Forelimb muscle (tissue), 1 donor: Measurements from ENCODE around the gene PRLHR. TPM values are rescaled to one million over a fixed set of nuclear protein-coding genes. Genes with fewer than 3 reads are reported as not detected.
"Not testable (repeated sequence)": the region's sequence is repeated elsewhere in the genome, so short reads cannot be mapped to it uniquely, and the experiment has no call there.

Experiments used
- DNase-seq: peaks from one replicate; pipeline ENCODE4 v3.0.0-alpha.2; 2013; ENCODE audit warnings: low read depth
- polyA plus RNA-seq: library from polyadenylated mRNA; unstranded; fragments of 120-200 nt; gene quantifications from one replicate; pipeline ENCODE4 v1.2.1, GENCODE V29; 2013; ENCODE audit not compliant: insufficient read length

PRLHR gene
- not detected for polyA plus RNA-seq

GRCh38 chr10:118595598-118596425, at the start of gene PRLHR:
TSS of gene PRLHR (minus strand) at chr10:118595648. CDS start at chr10:118595244, 404 bp downstream.
- DNase-seq: no peak

- DNase-seq: no peak
Measured at GRCh38 chr10:118642228-118642627, 46.8 kb upstream of the PRLHR start.

- DNase-seq: no peak
Measured at GRCh38 chr10:118638680-118639079, 43.2 kb upstream of the PRLHR start.

GRCh38 chr10:118635674-118636402, 40.4 kb upstream of the PRLHR start:
- DNase-seq: no peak

GRCh38 chr10:118633786-118634185, 38.3 kb upstream of the PRLHR start:
- DNase-seq: no peak

GRCh38 chr10:118629211-118629610, 33.8 kb upstream of the PRLHR start:
- no peak for DNase-seq

GRCh38 chr10:118628397-118628796, 32.9 kb upstream of the PRLHR start:
- no peak for DNase-seq

- no peak for DNase-seq
Measured at GRCh38 chr10:118626953-118627352, 31.5 kb upstream of the PRLHR start.

GRCh38 chr10:118625504-118625903, 30.1 kb upstream of the PRLHR start:
- DNase-seq: no peak

GRCh38 chr10:118624747-118625146, 29.3 kb upstream of the PRLHR start:
- no peak for DNase-seq

GRCh38 chr10:118621304-118621942, 26.0 kb upstream of the PRLHR start:
- DNase-seq: no peak

GRCh38 chr10:118613863-118614262, 18.4 kb upstream of the PRLHR start:
- DNase-seq: not testable (repeated sequence)

GRCh38 chr10:118610577-118610976, 15.1 kb upstream of the PRLHR start:
- DNase-seq: no peak

- no peak for DNase-seq
Measured at GRCh38 chr10:118607768-118608354, 12.4 kb upstream of the PRLHR start.

- no peak for DNase-seq
Measured at GRCh38 chr10:118605694-118606093, 10.2 kb upstream of the PRLHR start.

GRCh38 chr10:118596426-118597124, 1.1 kb upstream of the PRLHR start:
- no peak for DNase-seq

- no peak for DNase-seq
Measured at GRCh38 chr10:118595064-118595420, 406 bp downstream of the PRLHR start.

GRCh38 chr10:118594392-118595063, 920 bp downstream of the PRLHR start:
- DNase-seq: no peak

GRCh38 chr10:118592675-118593330, 2.6 kb downstream of the PRLHR start:
- DNase-seq: no peak

GRCh38 chr10:118590334-118590733, 5.1 kb downstream of the PRLHR start:
- DNase-seq: no peak
